HCT116 (cell line): ENCODE results near the gene DPP6. TPM values are rescaled to one million over a fixed set of nuclear protein-coding genes. Genes with fewer than 3 reads are reported as not detected.

ENCODE experiments used
- ATAC-seq: fragments of 200-7000 bp; cut with Tn5 transposase; 2 replicates; pipeline ENCODE4 v1.9.1; 2020; ENCODE audit warnings: mild to moderate bottlenecking, moderate library complexity
- BruUV-seq: library from RNA; stranded (reverse); fragments of 400-500 nt; replicated peaks from 2 replicates; lab custom pipeline; 2021; lab: Mats Ljungman, UMichigan
- CTCF ChIA-PET: fragments of 300-600 bp; sonication (Branson Sonifier 250); formaldehyde crosslinking; loops from one replicate; lab custom pipeline; 2021; ENCODE audit warnings: antibody characterized with exemption; lab: Charles Lee
- POLR2A ChIA-PET: fragments of 300-600, 350-600 bp; sonication (Branson Sonifier 250); formaldehyde crosslinking; loops from one replicate; lab custom pipeline; 2021; ENCODE audit warnings: antibody characterized with exemption; lab: Charles Lee
- RAD21 ChIA-PET, 2 experiments: fragments of 300-600 bp; sonication (Branson Sonifier 250); formaldehyde crosslinking; loops; one replicate each; lab custom pipeline; 2023; ENCODE audit warnings: low total read pairs in 2 of 2; ENCODE audit not compliant: uncharacterized antibody in 2 of 2, unreplicated experiment in 2 of 2, low non-redundant PET in 1 of 2; lab: Charles Lee
- DNase-seq: peaks from one replicate; pipeline ENCODE4 v3.0.0-alpha.2; 2010; ENCODE audit warnings: low read depth, low spot score
- H2AFZ ChIP-seq: fragments of 200-600 bp; shearing (Covaris generic), sonication (generic); 2 replicates; pipeline ENCODE4 v1.6.1; 2017; ENCODE audit warnings: low read depth, mixed run types, mixed read lengths, antibody characterized with exemption, low read length; ENCODE audit not compliant: poor library complexity, severe bottlenecking
- H3K27ac ChIP-seq: 2 replicates; pipeline ENCODE4 v1.5.1; 2012; ENCODE audit warnings: low read depth, low read length
- H3K27me3 ChIP-seq: fragments of 200-600 bp; sonication (generic); 2 replicates; pipeline ENCODE4 v1.6.1; 2016; ENCODE audit warnings: mixed run types, low read length, mixed read lengths; ENCODE audit not compliant: insufficient read depth
- H3K36me3 ChIP-seq, 2 experiments: fragments of 200-500 bp in 1 of 2; fragments of 200-600 bp in 1 of 2; sonication (Bioruptor generic) in 1 of 2; sonication (generic) in 1 of 2; 2 replicates each; pipeline versions ENCODE4 v1.5.1 to v1.6.1; 2014 to 2016; ENCODE audit warnings: low read length in 2 of 2, inconsistent platforms in 1 of 2, mixed read lengths in 1 of 2, mixed run types in 1 of 2; ENCODE audit not compliant: insufficient read depth in 2 of 2, control insufficient read depth in 1 of 2
- H3K4me1 ChIP-seq, 2 experiments: fragments of 200-600 bp in 1 of 2; sonication (generic) in 1 of 2; 2 replicates each; pipeline versions ENCODE4 v1.5.1 to v1.6.1; 2012 to 2017; ENCODE audit warnings: low read length in 2 of 2, inconsistent platforms in 1 of 2, mild to moderate bottlenecking in 1 of 2, mixed read lengths in 1 of 2, mixed run types in 1 of 2, moderate library complexity in 1 of 2; ENCODE audit not compliant: insufficient read depth in 2 of 2, control insufficient read depth in 1 of 2
- H3K4me2 ChIP-seq: fragments of 200-600 bp; sonication (generic); 2 replicates; pipeline ENCODE4 v1.6.1; 2017; ENCODE audit warnings: mixed run types, low read length, mixed read lengths
- H3K4me3 ChIP-seq, 2 experiments: fragments of 200-600 bp in 1 of 2; sonication (generic) in 1 of 2; replicated peaks in 1 of 2; 2 replicates each; pipeline ENCODE4 v1.5.1; 2011 to 2016; ENCODE audit warnings: low read length in 2 of 2, control low read depth in 1 of 2, low read depth in 1 of 2, mild to moderate bottlenecking in 1 of 2, mixed read lengths in 1 of 2, mixed run types in 1 of 2
- H3K79me2 ChIP-seq: fragments of 200-600 bp; sonication (generic); 2 replicates; pipeline ENCODE4 v1.6.1; 2017; ENCODE audit warnings: mild to moderate bottlenecking, mixed run types, low read length, moderate library complexity, mixed read lengths; ENCODE audit not compliant: insufficient read depth
- H3K9ac ChIP-seq: fragments of 200-600 bp; sonication (generic); 2 replicates; pipeline ENCODE4 v1.6.1; 2016; ENCODE audit warnings: low read length, mixed read lengths
- H3K9me2 ChIP-seq: fragments of 200-600 bp; sonication (generic), shearing (Covaris generic); 2 replicates; pipeline ENCODE4 v1.6.1; 2017; ENCODE audit warnings: mixed run types, mild to moderate bottlenecking, moderate library complexity; ENCODE audit not compliant: insufficient read depth
- H3K9me3 ChIP-seq, 2 experiments: fragments of 200-500 bp in 1 of 2; fragments of 200-600 bp in 1 of 2; sonication (Bioruptor generic) in 1 of 2; sonication (generic) in 1 of 2; 2 replicates each; pipeline ENCODE4 v1.6.1; 2014 to 2017; ENCODE audit warnings: low read length in 2 of 2, mixed read lengths in 2 of 2, inconsistent platforms in 1 of 2, low read depth in 1 of 2, mild to moderate bottlenecking in 1 of 2, mixed run types in 1 of 2, moderate library complexity in 1 of 2; ENCODE audit not compliant: control insufficient read depth in 1 of 2, insufficient read depth in 1 of 2
- H4K20me1 ChIP-seq: fragments of 200-600 bp; sonication (generic), shearing (Covaris generic); 2 replicates; pipeline ENCODE4 v1.6.1; 2017; ENCODE audit warnings: mixed run types, mild to moderate bottlenecking, moderate library complexity; ENCODE audit not compliant: insufficient read depth
- ATF3 ChIP-seq: IDR thresholded peaks from 2 replicates; pipeline ENCODE4 v1.6.1; 2012
- CTCF ChIP-seq, 3 experiments: fragments of 200-600 bp in 1 of 3; sonication (generic) in 1 of 3; IDR thresholded peaks in 2 of 3; conservative IDR thresholded peaks in 1 of 3; 2 replicates each; pipeline ENCODE4 v1.5.1; 2012 to 2017; ENCODE audit warnings: low read depth in 2 of 3, low read length in 2 of 3, antibody characterized with exemption in 1 of 3, borderline replicate concordance in 1 of 3, control low read depth in 1 of 3, mild to moderate bottlenecking in 1 of 3, mixed read lengths in 1 of 3, mixed run types in 1 of 3, moderate library complexity in 1 of 3; ENCODE audit not compliant: insufficient read depth in 1 of 3
- EGR1 ChIP-seq: IDR thresholded peaks from 2 replicates; pipeline ENCODE4 v1.6.1; 2012; ENCODE audit warnings: low read depth
- JUND ChIP-seq: IDR thresholded peaks from 2 replicates; pipeline ENCODE4 v1.6.1; 2012
- MAX ChIP-seq: IDR thresholded peaks from 2 replicates; pipeline ENCODE4 v1.6.1; 2012
- POLR2A ChIP-seq: IDR thresholded peaks from 2 replicates; pipeline ENCODE4 v1.7.0; 2011; ENCODE audit warnings: borderline replicate concordance; ENCODE audit not compliant: insufficient read depth, insufficient read length; ENCODE audit errors: extremely low read depth
- RAD21 ChIP-seq: IDR thresholded peaks from 2 replicates; pipeline ENCODE4 v1.6.1; 2012; ENCODE audit warnings: low read depth, mild to moderate bottlenecking
- intact Hi-C: fragments of 100-400 bp; cut with micrococcal nuclease; formaldehyde crosslinking; loops from 2 replicates; pipeline ENCODE4 v1.10.0; 2022
- total RNA-seq: library from RNA; stranded (reverse); gene quantifications from one replicate; pipeline ENCODE4 v1.2.1, GENCODE V29; 2021; ENCODE audit not compliant: unreplicated experiment

Gene DPP6
- total RNA-seq, 1 experiment from 2014 or later = not detected

GRCh38 chr7:154929006-154929726 is 877.0 kb downstream of the DPP6 start:
- Histone ChIP-seq H3K9me3 (no peaks in the 10 kb centered on the region; a peak in 2 of 4 replicates), H4K20me1 (no peaks in the 10 kb centered on the region), H3K4me1 (peaks cover 4 to 15% of the 10 kb centered on the region in 2 experiments; a peak in 2 of 4 replicates), H3K4me3 (peak overlapping the region; percentile 62 to 63), H3K4me2 (peak overlapping the region; percentile 81), H3K9me2 (no peaks in the 10 kb centered on the region), H2AFZ (peak overlapping the region; percentile 92), H3K9ac (peak overlapping the region; percentile 50), H3K27ac (peak overlapping the region; percentile 61), H3K27me3 (0 out of 2 replicates have a peak, but pooled peaks cover 4% of the 10 kb centered on the region), H3K36me3 (no peaks in the 10 kb centered on the region), H3K79me2 (no peaks in the 10 kb centered on the region)
- RAD21 ChIA-PET = no interaction called here
- DNase-seq = no peak
- intact Hi-C loops = loop anchor here (2.0 kb wide), 2 partner anchors 80 to 262 kb away; no protein-coding TSS in a partner anchor
- POLR2A ChIA-PET = no interaction called here
- peak; percentile 55 for ATAC-seq
- CTCF ChIA-PET = no interaction called here
- BruUV-seq = no TSS peak
- no peak for TF ChIP-seq CTCF (IDR thresholded peaks at IDR 0.05 in 2 of 3, conservative IDR thresholded peaks at IDR 0.05 in 1 of 3; ENCODE audit: borderline replicate concordance in 1 of 3, insufficient read depth in 1 of 3, low read depth in 2 of 3, low read length in 2 of 3)
- TF ChIP-seq RAD21 = no peak
- no peak for TF ChIP-seq EGR1
- peak; percentile 9; the same call in 1 of the 2 replicates for TF ChIP-seq MAX
- TF ChIP-seq JUND = no peak
- no peak for TF ChIP-seq ATF3
- TF ChIP-seq POLR2A = no peak
